Activated gamma-delta T cell treated with Interleukin-2 at 50 U/mL for 16 hours (primary cell): ENCODE data around the gene ATP13A3.

Experiments
- DNase-seq: peaks from one replicate; pipeline ENCODE4 v3.0.0-alpha.2; 2020

The ATP13A3 gene

GRCh38 chr3:194431554-194431953 lies 55.2 kb downstream of the ATP13A3 start:
- no peak for DNase-seq

- DNase-seq: no peak
Observed at GRCh38 chr3:194425399-194425798, 61.4 kb downstream of the ATP13A3 start.

- no peak for DNase-seq
Observed at GRCh38 chr3:194424953-194425352, 61.8 kb downstream of the ATP13A3 start.

GRCh38 chr3:194424373-194424772 lies 62.4 kb downstream of the ATP13A3 start:
- no peak for DNase-seq

- DNase-seq: no peak
Observed at GRCh38 chr3:194423317-194423716, 63.5 kb downstream of the ATP13A3 start.

- DNase-seq: no peak
Observed at GRCh38 chr3:194422188-194422587, 64.6 kb downstream of the ATP13A3 start.

- no peak for DNase-seq
Observed at GRCh38 chr3:194418671-194419070, 68.1 kb downstream of the ATP13A3 start.

- no peak for DNase-seq
Observed at GRCh38 chr3:194407423-194407822, 79.4 kb downstream of the ATP13A3 start.

- DNase-seq: no peak
Observed at GRCh38 chr3:194405766-194406165, 81.0 kb downstream of the ATP13A3 start.

GRCh38 chr3:194404365-194405140 lies 82.2 kb downstream of the ATP13A3 start:
- DNase-seq: peak; percentile 35

GRCh38 chr3:194401868-194402329 lies 84.9 kb downstream of the ATP13A3 start:
- no peak for DNase-seq

- DNase-seq: no peak
Observed at GRCh38 chr3:194401346-194401745, 85.5 kb downstream of the ATP13A3 start.

- no peak for DNase-seq
Observed at GRCh38 chr3:194399874-194400411, 86.9 kb downstream of the ATP13A3 start.

GRCh38 chr3:194399166-194399565 lies 87.6 kb downstream of the ATP13A3 start, which contains the start of gene GP5:
Gene GP5 (minus strand): TSS chr3:194399266. CDS start chr3:194398282, 984 bp downstream.
- no peak for DNase-seq

- peak; percentile 47 for DNase-seq
Observed at GRCh38 chr3:194397757-194398312, 89.0 kb downstream of the ATP13A3 start.

- DNase-seq: peak; percentile 13
Observed at GRCh38 chr3:194396859-194397756, 89.7 kb downstream of the ATP13A3 start.

- DNase-seq: no peak
Observed at GRCh38 chr3:194396539-194396858, 90.3 kb downstream of the ATP13A3 start.

GRCh38 chr3:194395778-194396538 lies 90.8 kb downstream of the ATP13A3 start:
- peak; percentile 12 for DNase-seq

- DNase-seq: no peak
Observed at GRCh38 chr3:194395212-194395611, 91.6 kb downstream of the ATP13A3 start.

GRCh38 chr3:194392576-194392975 lies 94.2 kb downstream of the ATP13A3 start:
- DNase-seq: no peak

GRCh38 chr3:194390835-194391234 lies 96.0 kb downstream of the ATP13A3 start:
- DNase-seq: no peak

- DNase-seq: no peak
Observed at GRCh38 chr3:194389269-194389668, 97.5 kb downstream of the ATP13A3 start.
